GM13976 (cell line): Measurements from ENCODE around the gene EHHADH.
A peak's percentile ranks its signal among the peaks of the same experiment; 100 is the strongest.

Experiments used
- DNase-seq: peaks from one replicate; pipeline ENCODE4 v3.0.0; 2012; ENCODE audit warnings: low spot score
- in situ Hi-C: fragments of 300-500 bp; cut with MboI; formaldehyde crosslinking; loops from one replicate; pipeline ENCODE4 v1.12.0; 2022; ENCODE audit warnings: low sequenced_read_pairs, mixed read lengths, inconsistent platforms; ENCODE audit not compliant: unreplicated experiment
- TF ChIP-seq, protein P1 (sequence below): IDR thresholded peaks from 2 replicates; pipeline ENCODE4 v1.5.1; 2012; ENCODE audit warnings: borderline replicate concordance, mild to moderate bottlenecking; ENCODE audit not compliant: insufficient read depth; ENCODE audit errors: extremely low read depth, missing control alignments, control extremely low read depth

Gene EHHADH

GRCh38 chr3:185164428-185165217, 89.2 kb downstream of the EHHADH start:
- no peak for DNase-seq
- in situ Hi-C loops: no loop called here
- TF ChIP-seq, protein P1, sequence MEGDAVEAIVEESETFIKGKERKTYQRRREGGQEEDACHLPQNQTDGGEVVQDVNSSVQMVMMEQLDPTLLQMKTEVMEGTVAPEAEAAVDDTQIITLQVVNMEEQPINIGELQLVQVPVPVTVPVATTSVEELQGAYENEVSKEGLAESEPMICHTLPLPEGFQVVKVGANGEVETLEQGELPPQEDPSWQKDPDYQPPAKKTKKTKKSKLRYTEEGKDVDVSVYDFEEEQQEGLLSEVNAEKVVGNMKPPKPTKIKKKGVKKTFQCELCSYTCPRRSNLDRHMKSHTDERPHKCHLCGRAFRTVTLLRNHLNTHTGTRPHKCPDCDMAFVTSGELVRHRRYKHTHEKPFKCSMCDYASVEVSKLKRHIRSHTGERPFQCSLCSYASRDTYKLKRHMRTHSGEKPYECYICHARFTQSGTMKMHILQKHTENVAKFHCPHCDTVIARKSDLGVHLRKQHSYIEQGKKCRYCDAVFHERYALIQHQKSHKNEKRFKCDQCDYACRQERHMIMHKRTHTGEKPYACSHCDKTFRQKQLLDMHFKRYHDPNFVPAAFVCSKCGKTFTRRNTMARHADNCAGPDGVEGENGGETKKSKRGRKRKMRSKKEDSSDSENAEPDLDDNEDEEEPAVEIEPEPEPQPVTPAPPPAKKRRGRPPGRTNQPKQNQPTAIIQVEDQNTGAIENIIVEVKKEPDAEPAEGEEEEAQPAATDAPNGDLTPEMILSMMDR: no peak

DNA sequence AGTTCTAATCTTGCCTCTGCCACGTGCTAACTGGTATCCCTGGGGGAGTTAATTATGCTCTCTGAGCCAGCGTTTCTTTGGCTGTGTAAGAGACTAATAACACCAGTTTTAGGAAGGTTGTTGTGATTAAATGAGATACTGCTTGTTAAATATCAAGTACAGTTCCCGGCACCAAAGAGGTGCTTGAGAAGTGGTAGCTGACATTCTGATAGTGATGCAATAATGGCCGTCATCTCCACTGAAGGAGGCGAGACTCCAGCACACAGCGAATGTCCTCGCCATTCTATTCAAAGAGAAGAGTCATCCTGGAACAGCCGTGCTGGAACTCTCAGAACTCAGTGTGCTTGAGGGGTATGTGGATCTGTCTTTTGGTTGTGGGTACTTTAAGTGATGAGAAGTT, 91.2 kb downstream of the EHHADH start:
- in situ Hi-C loops: no loop called here
- no peak for DNase-seq
- TF ChIP-seq, protein P1: no peak

- TF ChIP-seq, protein P1: no peak
- in situ Hi-C loops: no loop called here
- DNase-seq: no peak
Observed at GRCh38 chr3:185161761-185162160, 92.1 kb downstream of the EHHADH start.

DNA sequence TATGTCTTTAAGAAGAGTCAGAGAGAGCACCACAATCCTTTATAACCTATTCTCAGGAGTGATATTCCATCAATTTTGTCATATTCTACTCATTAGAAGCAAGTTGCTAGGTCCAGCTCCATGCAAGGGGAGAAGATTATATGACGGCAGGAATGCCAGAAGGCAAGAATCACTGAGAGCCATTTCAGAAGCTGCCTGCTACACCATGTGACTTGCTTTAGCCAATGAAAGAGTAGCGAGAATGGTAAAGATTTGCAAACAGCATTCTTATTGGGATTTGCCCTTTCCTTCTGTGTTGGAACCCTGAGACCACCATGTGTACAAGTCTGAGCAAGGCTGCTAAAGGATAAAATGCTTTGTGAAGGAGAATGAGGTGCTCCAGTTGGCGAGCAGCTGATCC, 96.5 kb downstream of the EHHADH start:
- TF ChIP-seq, protein P1: no peak
- DNase-seq: no peak
- in situ Hi-C loops: no loop called here

GRCh38 chr3:185155678-185156077, 98.2 kb downstream of the EHHADH start:
- in situ Hi-C loops: no loop called here
- TF ChIP-seq, protein P1: no peak
- no peak for DNase-seq

DNA sequence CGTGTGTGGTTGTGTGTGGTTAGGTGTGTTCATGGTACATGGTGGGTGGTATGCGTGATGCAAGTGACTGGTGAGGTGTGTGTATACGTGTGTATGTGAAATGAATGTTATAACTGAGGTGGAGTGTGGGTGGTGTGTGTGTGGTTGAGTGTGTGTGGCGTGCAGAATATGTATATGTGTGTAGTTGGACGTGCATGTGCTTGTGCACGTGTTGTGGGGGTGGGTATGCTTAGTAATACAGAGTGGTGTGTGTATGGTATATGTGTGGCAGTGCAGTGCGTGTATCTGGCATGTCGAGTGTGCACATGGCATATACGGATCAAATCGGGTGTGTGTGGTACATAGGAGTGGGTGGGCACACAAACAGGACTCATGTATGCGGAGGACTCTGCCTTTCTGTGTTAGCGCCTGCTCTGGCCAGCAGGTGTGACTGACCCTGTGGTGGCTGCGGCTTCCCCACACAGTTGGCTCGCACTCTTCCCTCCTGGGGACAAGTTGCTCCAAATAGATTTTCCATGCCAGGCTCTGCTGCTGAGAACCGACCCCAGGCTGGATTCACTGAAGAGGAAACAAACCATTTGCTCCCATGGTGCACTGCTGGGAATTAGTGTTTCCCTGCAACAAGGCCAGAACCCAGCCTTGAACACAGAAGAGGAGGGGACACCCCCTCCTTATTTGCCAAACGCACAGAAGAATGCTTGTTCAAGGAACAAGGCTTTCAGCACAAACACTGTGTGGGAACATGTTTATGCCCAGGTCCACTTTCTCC, 99.8 kb downstream of the EHHADH start:
- peak; percentile 17 for DNase-seq
- TF ChIP-seq, protein P1: no peak
- in situ Hi-C loops: no loop called here
